HUES6 (cell line): Measurements from ENCODE around the gene CLEC19A.

Experiments used
- H3K27ac ChIP-seq: 2 replicates; pipeline ENCODE4 v1.7.0; 2013; ENCODE audit warnings: low read depth, mild to moderate bottlenecking, low read length, inconsistent platforms
- H3K27me3 ChIP-seq: 2 replicates; pipeline ENCODE4 v1.6.1; 2013; ENCODE audit warnings: low read length; ENCODE audit not compliant: control insufficient read depth, insufficient read depth
- H3K36me3 ChIP-seq: 2 replicates; pipeline ENCODE4 v1.6.1; 2013; ENCODE audit warnings: low read length; ENCODE audit not compliant: control insufficient read depth, insufficient read depth
- H3K4me1 ChIP-seq: 2 replicates; pipeline ENCODE4 v1.6.1; 2013; ENCODE audit warnings: low read length; ENCODE audit not compliant: control insufficient read depth, insufficient read depth
- H3K4me3 ChIP-seq: 2 replicates; pipeline ENCODE4 v1.5.1; 2013; ENCODE audit warnings: low read depth, low read length
- H3K9ac ChIP-seq: one replicate; pipeline ENCODE4 v1.6.1; 2013; ENCODE audit warnings: mild to moderate bottlenecking, low read length
- H3K9me3 ChIP-seq: 2 replicates; pipeline ENCODE4 v1.6.1; 2013; ENCODE audit warnings: low read depth, low read length; ENCODE audit not compliant: control insufficient read depth, insufficient read depth

Gene CLEC19A

GRCh38 chr16:19285431-19285830, at the start of gene CLEC19A:
Gene CLEC19A (plus strand): TSS chr16:19285731. CDS start chr16:19285852, 121 bp downstream.
- no peak within 1 kb of the TSS for H3K4me3 ChIP-seq
- H3K27ac ChIP-seq, result no peak within 1 kb of the TSS
- peaks cover 21% of the 10 kb centered on the region for H3K4me1 ChIP-seq
- no peaks in the 10 kb centered on the region for H3K36me3 ChIP-seq
- no peak within 1 kb of the TSS for H3K9ac ChIP-seq
- H3K27me3 ChIP-seq, result no peaks in the 10 kb centered on the region
- H3K9me3 ChIP-seq, result peaks cover 5% of the 10 kb centered on the region; the same call in 1 of the 2 replicates

GRCh38 chr16:19235886-19236285, 49.6 kb upstream of the CLEC19A start:
- Histone ChIP-seq H3K9me3 (peaks cover 24% of the 10 kb centered on the region), H3K9ac (no peak overlapping the region), H3K4me3 (no peak overlapping the region)

DNA sequence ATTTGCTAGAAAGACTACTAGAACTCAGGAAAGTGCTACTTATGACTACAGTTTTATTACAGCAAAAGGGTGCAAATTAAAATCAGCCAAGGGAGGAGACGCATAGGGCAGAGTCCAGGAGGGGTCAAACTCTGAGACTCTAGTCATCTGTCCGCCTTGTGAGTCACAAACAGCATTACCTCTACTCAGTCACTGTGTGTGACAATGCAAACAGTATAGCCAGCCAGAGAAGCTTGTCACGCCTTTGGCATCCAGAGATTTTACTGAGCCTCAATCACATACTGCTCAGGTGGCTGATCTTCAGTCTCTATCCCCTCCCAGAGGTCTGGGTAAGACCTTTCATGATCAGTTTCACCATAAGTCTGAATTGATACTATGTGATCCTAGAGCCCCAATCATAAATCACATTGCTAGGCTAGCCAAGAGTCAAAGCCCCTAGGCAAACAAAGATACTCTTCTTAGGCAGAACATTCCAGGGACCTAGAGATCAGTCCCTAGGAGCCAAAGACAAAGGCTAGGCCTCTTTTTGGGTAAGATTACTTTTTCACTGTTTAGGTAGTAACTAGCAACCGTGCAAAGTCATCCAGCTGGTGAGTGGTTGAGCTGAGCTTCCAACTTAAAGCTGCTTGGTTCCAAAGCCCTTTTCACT, 48.8 kb upstream of the CLEC19A start:
- Histone ChIP-seq H3K4me3 (no peak overlapping the region), H3K36me3 (no peaks in the 10 kb centered on the region), H3K27ac (no peak overlapping the region), H3K4me1 (no peaks in the 10 kb centered on the region), H3K9ac (no peak overlapping the region), H3K27me3 (no peaks in the 10 kb centered on the region), H3K9me3 (peaks cover 24% of the 10 kb centered on the region)

More at GRCh38 chr16:19235886-19236285, 49.6 kb upstream of the CLEC19A start:
- H3K4me1 ChIP-seq, result no peaks in the 10 kb centered on the region
- H3K36me3 ChIP-seq, result no peaks in the 10 kb centered on the region
- no peaks in the 10 kb centered on the region for H3K27me3 ChIP-seq
- H3K27ac ChIP-seq, result no peak overlapping the region

GRCh38 chr16:19238406-19238805, 47.1 kb upstream of the CLEC19A start:
- Histone ChIP-seq H3K27me3 (no peaks in the 10 kb centered on the region), H3K4me3 (no peak overlapping the region), H3K9me3 (peaks cover 24% of the 10 kb centered on the region), H3K36me3 (no peaks in the 10 kb centered on the region), H3K4me1 (no peaks in the 10 kb centered on the region), H3K9ac (no peak overlapping the region), H3K27ac (no peak overlapping the region)

DNA sequence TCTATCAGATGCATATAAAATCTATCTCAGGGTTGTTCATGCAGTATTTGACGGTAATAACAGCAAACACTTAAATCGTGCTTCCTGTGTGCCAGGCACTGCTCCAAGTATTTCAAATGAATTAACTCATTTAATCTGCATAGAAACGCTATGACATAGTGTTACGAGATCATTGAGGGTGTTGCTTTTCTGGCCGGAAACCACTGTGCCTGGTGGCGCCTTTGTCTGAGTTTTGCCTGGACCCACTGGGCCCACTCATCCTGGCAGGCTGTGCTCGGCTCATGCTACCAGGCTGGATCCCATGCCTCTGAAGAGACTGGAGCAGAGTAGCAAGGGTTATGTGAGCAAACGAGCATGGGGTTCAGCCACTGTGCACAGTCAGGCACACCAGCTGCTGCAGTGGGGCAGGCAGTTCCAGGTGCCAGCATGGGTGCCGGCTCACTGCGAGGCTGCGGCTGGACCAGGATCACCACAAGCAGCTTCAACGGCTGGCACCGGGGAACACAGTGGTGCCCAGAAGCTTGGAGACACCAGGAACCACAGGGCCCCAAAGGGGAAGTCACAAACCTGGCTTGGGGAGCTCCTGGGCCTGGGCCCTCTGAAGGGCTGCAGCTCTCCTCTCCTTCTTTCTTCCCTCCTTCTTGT, 45.9 kb upstream of the CLEC19A start:
- H3K4me1 ChIP-seq, result no peaks in the 10 kb centered on the region
- no peak overlapping the region for H3K9ac ChIP-seq
- H3K36me3 ChIP-seq, result no peaks in the 10 kb centered on the region
- no peak overlapping the region for H3K27ac ChIP-seq
- peaks cover 22% of the 10 kb centered on the region for H3K9me3 ChIP-seq
- H3K27me3 ChIP-seq, result no peaks in the 10 kb centered on the region
- H3K4me3 ChIP-seq, result no peak overlapping the region

- peaks cover 13% of the 10 kb centered on the region for H3K9me3 ChIP-seq
- H3K4me3 ChIP-seq, result no peak overlapping the region
- H3K27ac ChIP-seq, result no peak overlapping the region
- H3K4me1 ChIP-seq, result no peaks in the 10 kb centered on the region
- no peaks in the 10 kb centered on the region for H3K27me3 ChIP-seq
- no peak overlapping the region for H3K9ac ChIP-seq
- H3K36me3 ChIP-seq, result no peaks in the 10 kb centered on the region
Observed at GRCh38 chr16:19240494-19240893, 45.0 kb upstream of the CLEC19A start.

DNA sequence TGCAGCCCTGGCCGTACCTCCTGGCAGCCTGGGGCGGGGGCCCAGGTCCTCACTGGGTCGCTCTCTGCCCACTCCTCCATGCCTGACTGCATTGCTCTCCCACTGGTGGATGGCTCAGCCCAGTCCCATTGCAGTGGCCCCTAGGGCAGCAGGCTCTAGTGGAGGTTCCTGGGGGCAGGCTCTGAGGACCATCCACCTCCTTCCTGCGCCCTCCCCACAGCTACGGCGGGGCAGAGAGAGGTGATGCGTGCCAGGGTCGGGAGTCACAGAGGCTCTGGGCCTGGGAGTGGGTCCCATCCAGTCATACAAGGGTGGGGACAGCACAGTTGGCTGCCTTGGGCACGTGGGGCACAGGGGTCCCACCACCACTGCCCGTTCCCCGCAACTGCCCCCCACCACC, 44.0 kb upstream of the CLEC19A start:
- Histone ChIP-seq H3K4me3 (no peak overlapping the region), H3K9ac (no peak overlapping the region), H3K36me3 (no peaks in the 10 kb centered on the region)

DNA sequence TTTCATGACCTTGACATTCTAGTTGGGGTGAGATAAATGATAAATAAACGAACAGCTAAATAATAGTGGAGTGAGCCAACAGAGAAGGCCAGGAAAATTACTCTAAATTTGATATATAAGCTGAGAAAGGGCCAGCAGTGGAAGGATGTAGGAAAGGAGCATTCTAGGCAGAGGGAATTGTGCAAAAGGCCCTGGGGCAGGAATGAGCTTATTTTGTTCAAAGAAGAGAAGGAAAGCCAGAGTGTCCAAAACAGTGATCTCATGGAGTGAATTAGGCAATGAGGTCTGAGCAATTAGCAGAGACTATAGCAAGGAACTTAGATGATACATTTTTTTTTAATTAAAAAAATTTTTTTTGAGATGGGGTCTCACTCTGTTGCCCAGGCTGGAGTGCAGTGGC, 43.3 kb upstream of the CLEC19A start:
- no peak overlapping the region for H3K27ac ChIP-seq
- H3K9me3 ChIP-seq, result no peaks in the 10 kb centered on the region
- no peaks in the 10 kb centered on the region for H3K4me1 ChIP-seq
- no peaks in the 10 kb centered on the region for H3K27me3 ChIP-seq
- no peak overlapping the region for H3K4me3 ChIP-seq
- H3K9ac ChIP-seq, result no peak overlapping the region
- H3K36me3 ChIP-seq, result no peaks in the 10 kb centered on the region

More for the DNA sequence above, 44.0 kb upstream of the CLEC19A start:
- Histone ChIP-seq H3K27ac (no peak overlapping the region), H3K4me1 (no peaks in the 10 kb centered on the region), H3K9me3 (0 out of 2 replicates have a peak, but pooled peaks cover 4% of the 10 kb centered on the region), H3K27me3 (no peaks in the 10 kb centered on the region)

GRCh38 chr16:19242987-19243575, 42.5 kb upstream of the CLEC19A start:
- H3K9ac ChIP-seq, result no peak overlapping the region
- no peak overlapping the region for H3K27ac ChIP-seq
- no peak overlapping the region for H3K4me3 ChIP-seq
- no peaks in the 10 kb centered on the region for H3K36me3 ChIP-seq
- no peaks in the 10 kb centered on the region for H3K4me1 ChIP-seq
- no peaks in the 10 kb centered on the region for H3K9me3 ChIP-seq
- H3K27me3 ChIP-seq, result no peaks in the 10 kb centered on the region

DNA sequence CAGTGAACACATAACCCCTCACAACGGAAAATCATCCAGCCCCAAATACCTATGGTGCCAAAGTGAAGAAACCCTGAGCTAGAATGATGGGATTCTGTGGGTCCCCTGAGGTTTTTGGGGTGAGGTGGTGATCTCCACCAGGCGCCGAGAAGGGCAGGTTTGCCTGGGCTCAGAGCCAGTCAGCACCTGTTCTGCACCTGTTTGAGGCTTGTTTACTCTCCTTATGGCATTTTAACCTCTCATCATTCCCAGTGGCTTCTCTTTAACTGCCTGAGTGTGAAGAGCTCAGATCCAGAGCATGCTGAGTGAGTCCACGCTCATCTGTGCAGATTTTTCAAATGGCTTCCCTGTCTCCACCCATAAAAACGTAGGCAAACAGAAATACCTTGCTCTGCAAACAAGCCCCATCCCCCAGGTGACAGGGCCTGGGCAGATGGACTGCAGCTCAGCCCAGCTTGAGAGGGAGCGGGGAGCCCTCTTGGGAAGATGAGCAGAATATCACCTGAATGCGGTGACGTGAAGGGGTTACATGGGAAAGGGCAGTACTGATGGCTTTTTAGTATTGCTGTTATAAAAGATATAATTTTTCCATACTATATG, 40.1 kb upstream of the CLEC19A start:
- Histone ChIP-seq H3K4me1 (no peaks in the 10 kb centered on the region), H3K4me3 (no peak overlapping the region)

DNA sequence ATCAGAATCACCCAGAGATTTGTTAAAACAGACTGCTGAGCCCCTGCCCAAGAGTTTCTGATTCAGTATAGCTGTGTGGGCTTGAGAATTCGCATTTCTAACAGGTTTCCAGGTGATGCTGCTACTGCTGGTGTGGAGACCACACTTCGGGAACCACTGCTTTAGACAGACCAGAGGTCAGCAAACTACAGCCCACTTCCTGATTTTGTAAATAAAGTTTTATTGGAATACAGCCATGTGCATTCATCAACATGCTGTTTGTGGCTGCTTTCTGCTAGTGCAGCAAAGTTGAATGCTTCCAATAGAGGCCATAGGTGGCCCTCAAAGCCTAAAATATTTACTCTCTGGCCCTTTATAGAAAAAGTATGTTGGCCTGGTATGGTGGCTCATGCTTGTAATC, 32.6 kb upstream of the CLEC19A start:
- Histone ChIP-seq H3K9ac (no peak overlapping the region), H3K9me3 (no peaks in the 10 kb centered on the region), H3K27ac (no peak overlapping the region), H3K36me3 (no peaks in the 10 kb centered on the region), H3K4me3 (no peak overlapping the region), H3K27me3 (no peaks in the 10 kb centered on the region), H3K4me1 (peaks cover 9% of the 10 kb centered on the region)

More for the DNA sequence above, 40.1 kb upstream of the CLEC19A start:
- H3K27ac ChIP-seq, result no peak overlapping the region
- no peaks in the 10 kb centered on the region for H3K27me3 ChIP-seq
- no peaks in the 10 kb centered on the region for H3K36me3 ChIP-seq
- no peaks in the 10 kb centered on the region for H3K9me3 ChIP-seq
- H3K9ac ChIP-seq, result no peak overlapping the region
